ENCODE results near the gene NELFCD. TPM values are rescaled to one million over a fixed set of nuclear protein-coding genes. Genes with fewer than 3 reads are reported as not detected.

The NELFCD gene
- total RNA-seq, 4 donors from 2014 or later: 15.9 to 66.6 (median 41.3) TPM

GRCh38 chr20:58994390-58995159 lies 13.5 kb downstream of the NELFCD start:
- no peaks in the 10 kb centered on the region for H3K36me3 ChIP-seq
- H3K4me1 ChIP-seq: no peaks in the 10 kb centered on the region
- no peaks in the 10 kb centered on the region for H3K9me3 ChIP-seq
- DNase-seq: no peak
- intact Hi-C loops (cut with DNase I; ENCODE audit: low total_unique reads): no loop called here
- TF ChIP-seq POLR2A (IDR thresholded peaks at IDR 0.05): no peak
- no peak for TF ChIP-seq CTCF (IDR thresholded peaks at IDR 0.05)
- H3K27me3 ChIP-seq: no peaks in the 10 kb centered on the region
- H3K4me3 ChIP-seq: no peak overlapping the region
- H3K27ac ChIP-seq: no peak overlapping the region

- H3K9me3 ChIP-seq: no peaks in the 10 kb centered on the region
- TF ChIP-seq POLR2A (IDR thresholded peaks at IDR 0.05) (no peak), CTCF (IDR thresholded peaks at IDR 0.05) (no peak)
- intact Hi-C loops (cut with DNase I; ENCODE audit: low total_unique reads): no loop called here
- DNase-seq: no peak
- H3K4me3 ChIP-seq: no peak overlapping the region
- no peaks in the 10 kb centered on the region for H3K27me3 ChIP-seq
- H3K27ac ChIP-seq: no peak overlapping the region
- H3K4me1 ChIP-seq: no peaks in the 10 kb centered on the region
- no peaks in the 10 kb centered on the region for H3K36me3 ChIP-seq
Measured at GRCh38 chr20:58995461-58996225, 14.6 kb downstream of the NELFCD start.

- Histone ChIP-seq H3K4me1 (no peaks in the 10 kb centered on the region), H3K9me3 (no peaks in the 10 kb centered on the region), H3K36me3 (no peaks in the 10 kb centered on the region), H3K4me3 (no peak overlapping the region), H3K27ac (no peak overlapping the region), H3K27me3 (no peaks in the 10 kb centered on the region)
- TF ChIP-seq POLR2A (IDR thresholded peaks at IDR 0.05): no peak
- TF ChIP-seq CTCF (IDR thresholded peaks at IDR 0.05): no peak
- intact Hi-C loops (cut with DNase I; ENCODE audit: low total_unique reads): no loop called here
- DNase-seq: no peak
Measured at GRCh38 chr20:58996226-58996611, 15.2 kb downstream of the NELFCD start.

- Histone ChIP-seq H3K27ac (no peak overlapping the region), H3K9me3 (no peaks in the 10 kb centered on the region), H3K36me3 (no peaks in the 10 kb centered on the region), H3K4me3 (no peak overlapping the region), H3K4me1 (no peaks in the 10 kb centered on the region), H3K27me3 (no peaks in the 10 kb centered on the region)
- intact Hi-C loops (cut with DNase I; ENCODE audit: low total_unique reads): no loop called here
- no peak for DNase-seq
- TF ChIP-seq CTCF (IDR thresholded peaks at IDR 0.05) (no peak), POLR2A (IDR thresholded peaks at IDR 0.05) (no peak)
Measured at GRCh38 chr20:58997141-58997770, 16.2 kb downstream of the NELFCD start.

- H3K4me3 ChIP-seq: no peak overlapping the region
- H3K4me1 ChIP-seq: no peaks in the 10 kb centered on the region
- intact Hi-C loops (cut with DNase I; ENCODE audit: low total_unique reads): no loop called here
- H3K27me3 ChIP-seq: no peaks in the 10 kb centered on the region
- no peak overlapping the region for H3K27ac ChIP-seq
- H3K9me3 ChIP-seq: no peaks in the 10 kb centered on the region
- H3K36me3 ChIP-seq: no peaks in the 10 kb centered on the region
- TF ChIP-seq POLR2A (IDR thresholded peaks at IDR 0.05) (no peak), CTCF (IDR thresholded peaks at IDR 0.05) (no peak)
- DNase-seq: no peak
Measured at GRCh38 chr20:58998656-58999055, 17.6 kb downstream of the NELFCD start.
